GM13976 (cell line): Measurements from ENCODE around the gene FGD4.
"Not testable (repeated sequence)": the region's sequence is repeated elsewhere in the genome, so short reads cannot be mapped to it uniquely, and the experiment has no call there.

Experiments
- DNase-seq: peaks from one replicate; pipeline ENCODE4 v3.0.0; 2012; ENCODE audit warnings: low spot score
- CTCF ChIP-seq: IDR thresholded peaks from 2 replicates; pipeline ENCODE4 v1.5.1; 2012; ENCODE audit warnings: borderline replicate concordance, mild to moderate bottlenecking; ENCODE audit not compliant: insufficient read depth; ENCODE audit errors: extremely low read depth, missing control alignments, control extremely low read depth
- in situ Hi-C: fragments of 300-500 bp; cut with MboI; formaldehyde crosslinking; loops from one replicate; pipeline ENCODE4 v1.12.0; 2022; ENCODE audit warnings: low sequenced_read_pairs, mixed read lengths, inconsistent platforms; ENCODE audit not compliant: unreplicated experiment

Gene FGD4

GRCh38 chr12:32551058-32551457 lies 151.7 kb downstream of the FGD4 start:
- in situ Hi-C loops, result no loop called here
- no peak for TF ChIP-seq CTCF
- no peak for DNase-seq

GRCh38 chr12:32558903-32559302 lies 159.5 kb downstream of the FGD4 start:
- peak; percentile 77 for DNase-seq
- TF ChIP-seq CTCF, result no peak
- in situ Hi-C loops, result no loop called here

GRCh38 chr12:32559434-32559833 lies 160.1 kb downstream of the FGD4 start:
- in situ Hi-C loops, result no loop called here
- TF ChIP-seq CTCF, result no peak
- DNase-seq, result no peak

GRCh38 chr12:32560520-32560919 lies 161.2 kb downstream of the FGD4 start:
- in situ Hi-C loops, result no loop called here
- TF ChIP-seq CTCF, result no peak
- DNase-seq, result no peak

GRCh38 chr12:32561931-32562341 lies 162.6 kb downstream of the FGD4 start:
- in situ Hi-C loops, result no loop called here
- no peak for DNase-seq
- no peak for TF ChIP-seq CTCF

GRCh38 chr12:32562413-32562812 lies 163.1 kb downstream of the FGD4 start:
- in situ Hi-C loops, DNase-seq: not testable (repeated sequence)

GRCh38 chr12:32566663-32567295 lies 167.4 kb downstream of the FGD4 start:
- no peak for TF ChIP-seq CTCF
- in situ Hi-C loops, result no loop called here

More at GRCh38 chr12:32566663-32567295, 167.4 kb downstream of the FGD4 start:
- DNase-seq, result no peak
